Colon (tissue), 2 donors: ENCODE results near the gene ITFG2.
"Not testable (repeated sequence)": the region's sequence is repeated elsewhere in the genome, so short reads cannot be mapped to it uniquely, and the experiment has no call there.

Experiments used
- FAIRE-seq: peaks from 2 replicates; lab custom pipeline; 2012; peaks lifted over from hg19 to GRCh38; lab: Jason Lieb, UNC
- donor health status: control.
- donor health status: control.

Gene ITFG2

GRCh38 chr12:2863402-2863801 lies 50.9 kb downstream of the ITFG2 start:
- not testable (repeated sequence) for FAIRE-seq

DNA sequence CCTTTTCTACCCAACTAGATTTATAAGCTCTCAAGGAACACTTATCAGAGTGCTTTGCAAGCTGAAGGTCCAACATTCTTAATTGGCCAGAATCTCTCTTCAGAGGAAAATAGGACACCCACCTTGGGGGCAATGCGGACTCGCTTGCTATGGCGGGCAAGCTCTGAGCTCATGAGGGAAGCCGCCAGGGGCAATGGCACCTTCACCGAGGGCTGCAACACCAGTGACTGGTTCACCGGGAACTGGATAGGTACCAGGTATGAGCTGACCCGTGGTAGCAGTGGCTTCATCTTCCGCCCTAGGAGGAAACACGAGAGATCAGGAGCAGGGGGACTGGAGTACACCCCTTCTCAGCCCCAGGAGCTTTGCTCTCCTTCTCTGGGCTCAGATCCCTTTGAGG lies 51.7 kb downstream of the ITFG2 start:
- no peak for FAIRE-seq

DNA sequence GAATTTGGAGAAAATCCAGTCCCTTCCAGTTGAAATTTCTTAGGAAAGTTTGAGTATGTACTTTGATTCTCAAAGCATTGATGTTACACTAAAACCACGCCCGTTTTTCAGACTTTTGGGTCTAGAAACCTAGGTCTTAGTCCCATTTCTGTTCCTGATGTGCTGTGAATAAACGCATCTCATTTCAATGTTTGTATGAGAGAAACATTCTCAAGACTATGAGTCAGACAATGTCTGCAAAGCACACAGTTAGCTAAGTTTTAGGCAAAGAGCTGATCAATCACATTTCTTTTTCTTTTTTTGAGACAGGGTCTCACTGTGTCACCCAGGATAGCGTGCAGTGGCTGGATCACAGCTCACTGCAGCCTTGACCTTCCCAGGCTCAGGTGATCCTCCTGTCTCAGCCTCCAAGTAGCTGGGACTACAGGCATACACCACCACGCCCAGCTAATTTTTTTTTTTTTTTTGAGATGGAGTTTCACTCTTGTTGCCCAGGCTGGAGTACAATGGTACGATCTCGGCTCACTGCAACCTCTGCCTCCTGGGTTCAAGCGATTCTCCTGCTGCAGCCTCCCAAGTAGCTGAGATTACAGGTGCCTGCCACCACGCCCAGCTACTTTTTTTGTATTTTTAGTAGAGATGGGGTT lies 56.6 kb downstream of the ITFG2 start:
- FAIRE-seq, result not testable (repeated sequence)
